ENCODE measurements around the gene SDCCAG8. TPM values are rescaled to one million over a fixed set of nuclear protein-coding genes. Genes with fewer than 3 reads are reported as not detected.

The SDCCAG8 gene
- total and polyA plus RNA-seq, 4 donors: 8.5 to 25.8 (median 17.5) TPM

DNA sequence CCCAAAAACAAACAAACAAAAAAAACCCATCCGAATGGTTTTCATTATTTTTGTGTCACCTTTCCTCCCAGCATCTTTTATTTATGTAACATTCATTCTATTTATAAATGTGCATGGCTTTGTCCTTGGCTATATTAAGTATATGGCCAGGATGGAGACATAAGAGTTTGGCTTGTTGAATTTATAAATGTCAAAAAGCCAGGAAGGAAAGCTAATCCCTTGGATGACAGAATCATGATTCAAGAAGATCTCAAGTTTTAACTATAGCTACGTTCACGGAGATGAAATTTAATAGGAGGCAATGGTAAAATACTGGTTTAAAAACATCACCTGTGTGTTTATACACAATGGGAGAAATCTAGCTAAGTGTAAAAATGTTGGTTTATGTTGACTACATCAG, 5.7 kb upstream of the SDCCAG8 start (continued):
- TF ChIP-seq, protein P1, sequence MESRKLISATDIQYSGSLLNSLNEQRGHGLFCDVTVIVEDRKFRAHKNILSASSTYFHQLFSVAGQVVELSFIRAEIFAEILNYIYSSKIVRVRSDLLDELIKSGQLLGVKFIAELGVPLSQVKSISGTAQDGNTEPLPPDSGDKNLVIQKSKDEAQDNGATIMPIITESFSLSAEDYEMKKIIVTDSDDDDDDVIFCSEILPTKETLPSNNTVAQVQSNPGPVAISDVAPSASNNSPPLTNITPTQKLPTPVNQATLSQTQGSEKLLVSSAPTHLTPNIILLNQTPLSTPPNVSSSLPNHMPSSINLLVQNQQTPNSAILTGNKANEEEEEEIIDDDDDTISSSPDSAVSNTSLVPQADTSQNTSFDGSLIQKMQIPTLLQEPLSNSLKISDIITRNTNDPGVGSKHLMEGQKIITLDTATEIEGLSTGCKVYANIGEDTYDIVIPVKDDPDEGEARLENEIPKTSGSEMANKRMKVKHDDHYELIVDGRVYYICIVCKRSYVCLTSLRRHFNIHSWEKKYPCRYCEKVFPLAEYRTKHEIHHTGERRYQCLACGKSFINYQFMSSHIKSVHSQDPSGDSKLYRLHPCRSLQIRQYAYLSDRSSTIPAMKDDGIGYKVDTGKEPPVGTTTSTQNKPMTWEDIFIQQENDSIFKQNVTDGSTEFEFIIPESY (IDR thresholded peaks at IDR 0.05): no peak
- TF ChIP-seq FOXA2 (IDR thresholded peaks at IDR 0.05) (no peak), RAD21 (IDR thresholded peaks at IDR 0.05) (no peak), HNF4A (conservative IDR thresholded peaks at IDR 0.05) (no peak), HNF4G (IDR thresholded peaks at IDR 0.05) (no peak)

DNA sequence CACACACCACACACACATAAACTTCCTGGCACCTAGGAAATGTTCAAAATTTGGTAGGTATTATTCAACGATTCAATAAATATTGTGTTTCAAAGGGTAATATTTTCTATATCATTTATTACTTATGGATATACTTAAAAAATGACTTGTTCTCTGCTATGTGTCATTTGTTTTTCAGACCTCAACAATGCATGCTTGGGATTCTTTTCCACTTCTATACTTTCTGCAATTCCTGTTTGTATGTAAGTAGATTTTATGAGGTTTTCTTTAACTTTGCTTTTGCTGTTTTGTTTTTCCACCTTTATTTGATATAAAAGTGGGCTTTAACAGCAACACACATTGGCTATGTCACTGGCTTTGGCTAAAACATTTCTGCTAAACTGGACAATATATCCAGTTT, 4.3 kb upstream of the SDCCAG8 start:
- no peaks in the 10 kb centered on the region for H3K9me3 ChIP-seq (ENCODE audit: control insufficient read depth in 4 of 4, low read length in 3 of 4)
- no peak overlapping the region for H3K27ac ChIP-seq (ENCODE audit: low read depth in 1 of 2, low read length in 2 of 2)
- WGBS: 82% methylated on average over 1 of the region's 1 CpG

More for the DNA sequence above, 4.3 kb upstream of the SDCCAG8 start:
- Histone ChIP-seq H3K9ac (ENCODE audit: low read depth in 1 of 2, low read length in 2 of 2) (no peak overlapping the region), H3K4me3 (ENCODE audit: low read depth in 1 of 3, low read length in 3 of 3) (no peak overlapping the region), H3K27me3 (ENCODE audit: control insufficient read depth in 4 of 4, insufficient read depth in 4 of 4, low read length in 3 of 4) (no peaks in the 10 kb centered on the region), H3K36me3 (ENCODE audit: control insufficient read depth in 4 of 4, insufficient read depth in 3 of 4, low read depth in 1 of 4, low read length in 3 of 4) (no peaks in the 10 kb centered on the region), H3K4me1 (ENCODE audit: control insufficient read depth in 4 of 4, insufficient read depth in 4 of 4, low read length in 3 of 4) (peaks cover 4 to 18% (median 10%) of the 10 kb centered on the region in 4 donors)
- no peak for DNase-seq (ENCODE audit: low spot score)
- TF ChIP-seq, protein P2, sequence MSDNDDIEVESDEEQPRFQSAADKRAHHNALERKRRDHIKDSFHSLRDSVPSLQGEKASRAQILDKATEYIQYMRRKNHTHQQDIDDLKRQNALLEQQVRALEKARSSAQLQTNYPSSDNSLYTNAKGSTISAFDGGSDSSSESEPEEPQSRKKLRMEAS (IDR thresholded peaks at IDR 0.05): no peak
- no peak for TF ChIP-seq YY1 (IDR thresholded peaks at IDR 0.05)
- TF ChIP-seq, protein P3, sequence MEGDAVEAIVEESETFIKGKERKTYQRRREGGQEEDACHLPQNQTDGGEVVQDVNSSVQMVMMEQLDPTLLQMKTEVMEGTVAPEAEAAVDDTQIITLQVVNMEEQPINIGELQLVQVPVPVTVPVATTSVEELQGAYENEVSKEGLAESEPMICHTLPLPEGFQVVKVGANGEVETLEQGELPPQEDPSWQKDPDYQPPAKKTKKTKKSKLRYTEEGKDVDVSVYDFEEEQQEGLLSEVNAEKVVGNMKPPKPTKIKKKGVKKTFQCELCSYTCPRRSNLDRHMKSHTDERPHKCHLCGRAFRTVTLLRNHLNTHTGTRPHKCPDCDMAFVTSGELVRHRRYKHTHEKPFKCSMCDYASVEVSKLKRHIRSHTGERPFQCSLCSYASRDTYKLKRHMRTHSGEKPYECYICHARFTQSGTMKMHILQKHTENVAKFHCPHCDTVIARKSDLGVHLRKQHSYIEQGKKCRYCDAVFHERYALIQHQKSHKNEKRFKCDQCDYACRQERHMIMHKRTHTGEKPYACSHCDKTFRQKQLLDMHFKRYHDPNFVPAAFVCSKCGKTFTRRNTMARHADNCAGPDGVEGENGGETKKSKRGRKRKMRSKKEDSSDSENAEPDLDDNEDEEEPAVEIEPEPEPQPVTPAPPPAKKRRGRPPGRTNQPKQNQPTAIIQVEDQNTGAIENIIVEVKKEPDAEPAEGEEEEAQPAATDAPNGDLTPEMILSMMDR (IDR thresholded peaks at IDR 0.05; ENCODE audit: low read depth, low read length, missing input control): no peak
- TF ChIP-seq TAF1 (conservative IDR thresholded peaks at IDR 0.05): no peak
- TF ChIP-seq RAD21 (IDR thresholded peaks at IDR 0.05): no peak
- no peak for TF ChIP-seq FOXA2 (IDR thresholded peaks at IDR 0.05)
- TF ChIP-seq HNF4A (conservative IDR thresholded peaks at IDR 0.05): no peak
- no peak for TF ChIP-seq EGR1 (IDR thresholded peaks at IDR 0.05; ENCODE audit: low read depth in 2 of 2)
- TF ChIP-seq HNF4G (IDR thresholded peaks at IDR 0.05): no peak
- TF ChIP-seq, protein P1 (IDR thresholded peaks at IDR 0.05): no peak
- TF ChIP-seq, protein P4, sequence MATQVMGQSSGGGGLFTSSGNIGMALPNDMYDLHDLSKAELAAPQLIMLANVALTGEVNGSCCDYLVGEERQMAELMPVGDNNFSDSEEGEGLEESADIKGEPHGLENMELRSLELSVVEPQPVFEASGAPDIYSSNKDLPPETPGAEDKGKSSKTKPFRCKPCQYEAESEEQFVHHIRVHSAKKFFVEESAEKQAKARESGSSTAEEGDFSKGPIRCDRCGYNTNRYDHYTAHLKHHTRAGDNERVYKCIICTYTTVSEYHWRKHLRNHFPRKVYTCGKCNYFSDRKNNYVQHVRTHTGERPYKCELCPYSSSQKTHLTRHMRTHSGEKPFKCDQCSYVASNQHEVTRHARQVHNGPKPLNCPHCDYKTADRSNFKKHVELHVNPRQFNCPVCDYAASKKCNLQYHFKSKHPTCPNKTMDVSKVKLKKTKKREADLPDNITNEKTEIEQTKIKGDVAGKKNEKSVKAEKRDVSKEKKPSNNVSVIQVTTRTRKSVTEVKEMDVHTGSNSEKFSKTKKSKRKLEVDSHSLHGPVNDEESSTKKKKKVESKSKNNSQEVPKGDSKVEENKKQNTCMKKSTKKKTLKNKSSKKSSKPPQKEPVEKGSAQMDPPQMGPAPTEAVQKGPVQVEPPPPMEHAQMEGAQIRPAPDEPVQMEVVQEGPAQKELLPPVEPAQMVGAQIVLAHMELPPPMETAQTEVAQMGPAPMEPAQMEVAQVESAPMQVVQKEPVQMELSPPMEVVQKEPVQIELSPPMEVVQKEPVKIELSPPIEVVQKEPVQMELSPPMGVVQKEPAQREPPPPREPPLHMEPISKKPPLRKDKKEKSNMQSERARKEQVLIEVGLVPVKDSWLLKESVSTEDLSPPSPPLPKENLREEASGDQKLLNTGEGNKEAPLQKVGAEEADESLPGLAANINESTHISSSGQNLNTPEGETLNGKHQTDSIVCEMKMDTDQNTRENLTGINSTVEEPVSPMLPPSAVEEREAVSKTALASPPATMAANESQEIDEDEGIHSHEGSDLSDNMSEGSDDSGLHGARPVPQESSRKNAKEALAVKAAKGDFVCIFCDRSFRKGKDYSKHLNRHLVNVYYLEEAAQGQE (IDR thresholded peaks at IDR 0.05): no peak
- TF ChIP-seq GABPA (IDR thresholded peaks at IDR 0.05 in 1 of 2, conservative IDR thresholded peaks at IDR 0.05 in 1 of 2): no peak
- TF ChIP-seq SP1 (IDR thresholded peaks at IDR 0.05): no peak
- TF ChIP-seq JUND (IDR thresholded peaks at IDR 0.05): no peak
